Stimulated activated CD8-positive, alpha-beta memory T cell treated with anti-CD3 and anti-CD28 coated beads, Interleukin-4, amount 100 ng/mL, for 24 hours (primary cell): ENCODE data around the gene AIFM3.
"Not testable (repeated sequence)": the region's sequence is repeated elsewhere in the genome, so short reads cannot be mapped to it uniquely, and the experiment has no call there.

Source experiments
- DNase-seq: peaks from one replicate; pipeline ENCODE4 v3.0.0-alpha.2; 2020; ENCODE audit warnings: low read depth

The AIFM3 gene

DNA sequence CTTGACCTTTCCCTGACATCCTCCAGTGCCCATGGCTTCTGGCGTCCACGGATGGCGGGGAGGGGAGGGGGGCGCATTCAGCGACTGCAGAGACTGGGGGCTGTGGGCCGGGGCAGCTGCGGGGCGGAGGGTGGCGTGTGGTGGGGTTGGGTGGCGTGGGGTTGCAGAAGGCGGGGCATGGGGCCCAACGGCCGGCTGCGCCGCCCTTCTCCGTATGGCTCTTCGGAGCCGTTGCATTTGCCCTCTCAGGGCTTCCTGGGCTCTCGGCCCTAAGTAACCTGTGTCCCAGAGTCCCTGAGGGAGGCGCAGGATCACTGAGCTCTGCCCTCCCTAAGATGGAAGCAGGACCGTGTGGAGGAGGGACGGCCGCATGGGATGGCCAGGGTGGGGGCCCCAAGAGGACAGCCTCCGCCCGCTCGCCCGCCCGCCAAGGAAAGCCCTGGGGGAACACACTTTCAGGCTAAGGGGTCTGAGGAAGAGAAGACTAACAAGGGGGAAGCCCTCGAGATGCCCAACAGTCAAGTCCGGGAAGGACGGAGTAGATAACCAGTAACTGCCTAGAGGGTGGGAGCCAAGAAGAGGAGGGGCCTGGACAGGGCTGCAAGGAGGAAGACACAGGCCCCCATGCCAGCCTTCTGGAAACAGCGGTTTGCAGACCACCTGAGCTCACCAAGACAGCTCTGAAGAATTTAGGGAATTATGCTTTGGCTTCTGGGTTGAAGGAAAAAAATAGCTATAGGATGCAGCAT lies 9.2 kb upstream of the AIFM3 start:
- DNase-seq, result no peak

DNA sequence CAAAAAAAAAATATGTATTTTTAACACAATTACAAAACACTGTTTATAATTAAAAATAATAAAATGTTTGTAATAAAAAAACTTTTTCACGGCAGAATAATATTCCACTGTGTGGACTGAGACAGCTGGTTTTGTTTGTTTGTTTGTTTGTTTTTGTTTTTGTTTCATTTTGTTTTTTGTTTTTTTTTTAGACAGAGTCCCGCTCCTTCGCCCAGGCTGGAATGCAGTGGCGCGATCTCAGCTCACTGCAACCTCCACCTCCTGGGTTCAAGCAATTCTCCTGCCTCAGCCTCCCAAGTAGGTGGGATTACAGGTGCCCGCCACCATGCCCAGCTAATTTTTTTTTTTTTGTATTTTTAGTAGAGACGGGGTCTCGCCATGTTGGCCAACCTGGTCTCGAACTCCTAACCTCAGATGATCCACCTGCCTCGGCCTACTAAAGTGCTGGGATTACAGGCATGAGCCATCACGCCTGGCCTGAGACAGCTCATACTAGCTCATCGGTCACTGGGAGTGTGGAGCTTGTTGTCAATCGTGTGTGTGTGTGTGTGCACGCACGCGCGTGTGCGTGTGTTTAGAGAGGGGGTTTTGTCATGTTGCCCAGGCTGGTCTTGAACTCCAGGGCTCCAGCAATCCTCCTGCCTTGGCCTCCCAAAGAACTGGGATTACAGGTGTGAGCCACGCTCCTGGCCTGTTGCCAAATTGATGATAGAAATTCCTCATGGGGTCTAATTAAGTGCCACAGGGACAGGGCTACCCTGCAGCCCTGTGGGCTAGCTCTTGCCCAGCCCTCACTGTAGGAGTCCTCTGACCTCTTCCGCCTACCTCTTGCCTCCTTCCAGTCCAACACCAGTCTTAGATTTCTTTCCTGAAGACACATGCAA lies 7.2 kb upstream of the AIFM3 start:
- DNase-seq, result no peak

DNA sequence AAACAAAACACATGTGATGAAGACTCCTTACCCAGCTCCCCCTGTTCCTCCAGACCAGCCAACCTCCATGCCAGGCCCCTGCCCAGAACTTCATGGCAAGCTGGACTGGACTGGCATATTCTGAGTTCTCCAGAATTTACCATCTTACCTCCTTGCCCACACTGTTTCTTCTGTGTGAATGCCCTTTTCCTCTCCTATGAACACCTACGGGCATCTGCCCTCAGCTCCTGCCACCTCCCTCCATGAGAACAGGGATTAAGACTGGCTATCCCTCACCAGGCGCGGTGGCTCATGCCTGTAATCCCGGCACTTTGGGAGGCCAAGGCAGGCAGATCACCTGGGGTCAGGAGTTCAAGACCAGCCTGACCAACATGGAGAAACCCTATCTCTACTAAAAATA lies 6.4 kb upstream of the AIFM3 start:
- DNase-seq, result no peak

- no peak for DNase-seq
These were observed 4.5 kb upstream of the AIFM3 start for GRCh38 chr22:20962491-20962945.

DNA sequence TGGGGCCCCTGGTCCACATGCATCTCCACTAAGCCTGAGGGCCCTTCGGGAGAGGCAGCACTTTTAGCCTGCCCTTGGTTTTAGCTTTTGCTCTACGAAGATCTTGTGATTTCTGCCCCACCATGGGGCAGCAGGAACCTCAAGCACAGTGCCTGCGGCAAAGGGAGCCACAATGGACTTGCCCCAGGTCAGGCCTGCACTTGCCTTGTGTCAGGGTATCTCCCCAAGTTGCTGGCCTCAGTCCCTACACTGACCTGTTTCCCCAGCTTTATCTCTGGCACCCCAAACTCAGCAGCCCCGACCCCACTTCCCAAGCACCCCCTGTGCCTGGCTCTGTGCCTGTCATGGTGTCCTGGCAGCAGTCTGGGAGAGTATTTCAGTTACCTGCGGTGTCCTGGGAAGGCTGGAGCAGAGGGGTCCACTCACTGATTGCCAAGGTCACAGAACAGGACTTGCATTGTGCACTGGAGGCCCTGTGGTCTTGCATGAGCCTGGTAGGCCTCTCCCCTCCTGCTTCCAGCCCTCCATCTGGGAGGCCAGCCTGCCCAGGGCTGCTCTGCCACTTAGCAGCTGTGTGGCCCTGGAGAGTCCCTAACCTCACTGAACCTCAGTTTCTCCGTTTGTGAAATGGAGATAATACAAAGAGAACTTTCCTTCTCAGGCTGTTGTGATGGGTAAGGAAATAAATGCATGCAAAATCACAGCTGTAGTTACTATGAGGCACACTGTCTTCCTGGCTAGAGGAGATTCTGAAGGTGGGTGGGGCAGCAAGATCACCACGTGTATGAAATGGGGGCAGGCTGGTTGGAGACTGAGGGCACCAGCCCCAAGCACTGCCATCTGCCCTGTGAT lies 3.6 kb upstream of the AIFM3 start:
- DNase-seq, result no peak

DNA sequence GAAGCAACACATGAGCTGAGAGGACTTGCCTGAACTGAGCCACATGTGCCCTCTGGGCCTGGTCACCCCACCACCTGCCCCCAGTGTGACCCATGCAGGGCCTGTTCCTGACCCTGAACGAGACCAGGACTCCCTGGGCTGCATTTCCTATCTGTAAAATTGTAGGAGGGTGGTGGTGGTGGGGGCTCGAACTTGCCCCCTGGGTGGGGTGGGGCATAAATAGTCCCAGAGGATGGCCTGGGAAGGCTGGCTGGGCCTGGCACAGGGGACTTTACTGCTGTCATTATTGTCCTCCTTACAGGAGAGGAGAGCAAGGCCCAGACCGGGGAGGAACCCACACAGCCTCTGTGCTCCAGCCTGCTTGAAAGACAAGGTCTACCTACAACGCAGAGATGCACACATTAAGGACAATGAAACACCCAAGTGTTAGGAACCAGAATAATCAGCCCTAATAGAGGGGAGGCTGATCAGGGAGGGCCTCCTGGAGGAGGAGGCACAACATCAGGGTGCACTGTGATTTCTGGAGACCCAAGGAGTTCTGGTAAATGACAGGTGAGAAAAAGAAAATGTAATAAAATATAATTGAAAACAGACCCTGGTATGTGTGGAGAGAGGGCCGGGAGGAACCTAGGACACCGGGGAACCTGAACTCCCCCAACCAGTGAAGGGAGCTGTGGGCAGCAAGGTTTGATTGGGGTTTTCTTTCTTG lies 2.8 kb upstream of the AIFM3 start:
- no peak for DNase-seq

- no peak for DNase-seq
These were observed 2.3 kb upstream of the AIFM3 start for GRCh38 chr22:20964799-20965103.

GRCh38 chr22:20965104-20965887 lies 1.8 kb upstream of the AIFM3 start:
- DNase-seq, result no peak

DNA sequence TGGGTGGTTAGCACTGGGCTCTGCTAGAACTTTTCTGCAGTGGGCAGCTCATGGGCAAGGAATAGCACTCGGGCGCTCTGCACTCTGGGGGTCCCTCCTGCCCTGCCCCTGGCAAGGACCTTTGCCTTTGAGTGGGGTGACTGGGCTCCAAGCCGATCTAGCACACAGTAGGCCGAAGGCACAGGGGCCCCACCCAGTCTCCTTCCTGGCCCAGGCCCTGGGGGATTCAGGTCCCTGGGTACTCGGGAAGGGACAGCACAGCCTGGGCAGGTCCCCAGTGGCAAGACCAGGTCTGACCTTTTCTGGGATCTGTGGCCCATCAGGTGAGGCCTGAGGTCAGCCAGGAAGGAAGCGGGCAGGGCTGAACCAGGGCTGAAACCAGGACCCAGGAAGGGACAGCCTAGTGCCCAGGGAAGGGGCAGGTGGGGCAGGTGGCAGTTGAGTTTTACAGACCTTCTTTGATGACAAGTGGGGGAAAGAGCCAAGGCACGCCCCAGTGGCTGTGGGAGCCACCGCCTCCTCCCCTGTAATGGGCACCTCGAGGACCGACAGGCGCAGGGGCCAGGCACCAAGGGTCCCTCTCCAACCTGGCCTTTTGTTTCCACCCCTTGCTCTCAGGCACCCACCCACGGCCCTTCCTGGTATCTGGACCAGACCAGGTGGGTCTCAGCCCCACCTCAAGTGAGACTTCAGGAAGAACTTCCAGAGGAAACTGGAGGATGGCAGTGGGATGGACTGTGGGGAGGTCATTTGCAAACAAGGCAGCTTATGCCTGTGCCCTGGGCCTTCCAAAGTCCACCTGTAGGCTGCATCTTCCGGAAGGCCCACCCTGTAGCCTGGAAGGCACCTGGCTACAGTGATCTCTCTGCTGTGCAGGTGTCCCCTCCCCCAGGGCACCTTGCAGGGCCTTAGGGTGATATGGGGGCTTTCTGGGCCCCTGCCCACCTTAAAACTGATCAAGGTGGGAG lies 883 bp upstream of the AIFM3 start:
- DNase-seq, result no peak

DNA sequence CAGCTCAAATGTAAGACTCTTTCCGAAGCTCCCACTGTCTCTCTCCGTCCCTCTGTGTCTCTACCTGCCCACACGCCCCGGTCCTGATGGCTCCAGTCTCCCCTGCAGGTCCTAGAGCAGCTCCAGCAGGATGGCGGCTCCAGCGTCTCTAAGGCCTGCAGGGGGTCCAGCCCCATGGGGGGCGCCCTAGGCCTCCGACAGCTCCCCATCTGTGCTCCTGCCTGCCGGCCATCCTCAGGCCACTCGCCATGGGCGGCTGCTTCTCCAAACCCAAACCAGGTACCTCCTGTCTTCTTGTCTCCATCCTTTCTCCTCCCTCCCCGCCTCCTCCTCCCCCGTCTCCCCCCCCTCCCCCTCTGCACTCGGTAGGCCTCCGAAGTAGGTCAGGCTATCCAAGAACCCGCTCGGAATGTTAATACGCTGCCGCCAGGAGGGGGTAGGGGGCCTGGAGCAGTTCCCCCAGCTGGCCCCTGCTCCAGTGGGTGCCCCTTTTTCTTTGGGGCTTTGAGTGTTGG lies 699 bp downstream of the AIFM3 start:
- no peak for DNase-seq

GRCh38 chr22:20968281-20968977 lies 1.4 kb downstream of the AIFM3 start:
- no peak for DNase-seq

DNA sequence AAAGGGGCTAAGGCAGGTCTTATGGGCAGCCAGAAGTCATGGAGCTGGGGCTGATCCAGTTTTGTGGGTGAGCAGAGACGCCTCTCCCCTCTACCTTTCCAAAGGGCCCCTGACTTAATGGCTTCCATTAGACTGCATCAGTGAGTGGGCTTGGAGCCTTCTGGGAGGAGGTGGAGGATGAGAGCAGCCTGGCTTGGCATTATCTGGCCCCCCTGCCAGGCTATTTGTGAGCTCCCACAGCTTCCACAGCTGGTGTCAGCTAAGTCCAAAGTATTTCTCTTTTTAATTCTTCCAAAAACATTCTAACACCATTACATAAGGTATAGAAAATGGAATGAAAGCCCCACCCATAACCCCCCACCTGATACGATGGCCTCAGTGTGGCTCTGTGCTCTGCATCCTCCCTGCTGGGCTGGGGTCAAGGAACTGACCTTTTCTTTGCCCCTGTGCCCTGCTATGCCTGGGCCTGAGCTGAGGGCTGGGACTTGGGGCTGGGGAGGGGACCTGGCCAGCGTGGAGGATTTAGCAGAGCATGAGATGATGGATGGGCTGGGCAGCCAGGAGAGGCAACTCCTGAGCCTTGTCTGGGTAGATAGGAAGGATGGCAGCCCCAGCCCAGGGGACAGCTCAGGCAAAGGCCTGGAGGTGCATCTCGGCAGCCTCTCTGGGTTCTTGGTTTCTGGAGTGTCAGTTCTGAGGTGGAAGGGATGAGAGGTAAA lies 4.0 kb downstream of the AIFM3 start:
- no peak for DNase-seq

DNA sequence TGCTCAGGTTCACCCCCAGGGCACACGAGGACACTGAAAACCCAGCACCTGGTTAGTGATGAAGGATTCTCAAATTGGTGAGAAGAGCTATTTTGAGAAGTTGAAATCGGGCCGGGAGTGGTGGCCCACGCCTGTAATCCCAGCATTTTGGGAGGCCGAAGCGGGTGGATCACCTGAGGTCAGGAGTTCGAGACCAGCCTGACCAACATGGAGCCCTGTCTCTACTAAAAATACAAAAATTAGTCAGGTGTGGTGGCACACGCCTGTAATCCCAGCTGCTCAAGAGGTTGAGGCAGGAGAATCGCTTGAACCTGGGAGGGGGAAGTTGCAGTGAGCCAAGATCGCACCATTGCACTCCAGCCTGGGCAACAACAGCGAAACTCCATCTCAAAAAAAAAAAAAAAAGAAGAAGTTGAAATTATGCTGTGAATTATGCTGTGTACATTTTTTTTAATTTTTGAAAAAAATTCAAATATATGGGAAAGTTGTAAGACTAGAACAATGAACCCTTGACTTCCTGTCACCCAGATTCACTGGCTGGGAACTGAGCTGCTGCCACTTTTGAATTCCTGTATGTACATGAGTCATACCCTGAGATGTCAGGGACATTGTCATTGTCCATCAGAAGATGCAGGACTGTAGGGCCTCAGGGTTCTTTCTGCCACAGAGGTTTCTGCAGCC lies 5.1 kb downstream of the AIFM3 start:
- DNase-seq, result not testable (repeated sequence)

- DNase-seq, result no peak
These were observed 6.0 kb downstream of the AIFM3 start for GRCh38 chr22:20972933-20973577.

- no peak for DNase-seq
These were observed 6.7 kb downstream of the AIFM3 start for GRCh38 chr22:20973634-20974286.

GRCh38 chr22:20974336-20974955 lies 7.4 kb downstream of the AIFM3 start:
- DNase-seq, result no peak
